Mesothelial cell of epicardium (in vitro differentiated cells): ENCODE measurements around the gene TMEM158. TPM values are rescaled to one million over a fixed set of nuclear protein-coding genes. Genes with fewer than 3 reads are reported as not detected.

Source experiments
- DNase-seq, 2 experiments: peaks; one replicate each; pipeline ENCODE4 v3.0.0; 2021; ENCODE audit warnings: low spot score in 2 of 2; ENCODE audit not compliant: unreplicated experiment in 2 of 2
- H3K27ac Mint-ChIP-seq: 2 replicates; pipeline ENCODE4 v1.8.0; 2021; ENCODE audit warnings: mixed read lengths
- H3K27me3 Mint-ChIP-seq: 2 replicates; pipeline ENCODE4 v1.8.0; 2021; ENCODE audit warnings: low read depth, mixed read lengths
- H3K36me3 Mint-ChIP-seq: 2 replicates; pipeline ENCODE4 v1.8.0; 2021; ENCODE audit warnings: mixed read lengths
- H3K4me1 Mint-ChIP-seq: 2 replicates; pipeline ENCODE4 v1.8.0; 2021; ENCODE audit warnings: mixed read lengths
- H3K4me3 Mint-ChIP-seq: 2 replicates; pipeline ENCODE4 v1.8.0; 2021; ENCODE audit warnings: mild to moderate bottlenecking, moderate library complexity, mixed read lengths
- H3K9me3 Mint-ChIP-seq: 2 replicates; pipeline ENCODE4 v1.8.0; 2021; ENCODE audit warnings: mixed read lengths
- CTCF ChIP-seq: fragments of 200-600 bp; sonication (generic); IDR thresholded peaks from one replicate; pipeline ENCODE4 v1.5.0; 2021; ENCODE audit warnings: antibody characterized with exemption; ENCODE audit not compliant: unreplicated experiment
- total RNA-seq: library from RNA; stranded (reverse); gene quantifications from 3 replicates; pipeline ENCODE4 v1.2.1, GENCODE V29; 2021

TMEM158 gene
- total RNA-seq, 1 donor from 2014 or later: 3.6 TPM

GRCh38 chr3:45182915-45183871 lies 42.9 kb downstream of the TMEM158 start:
- no peaks in the 10 kb centered on the region for H3K36me3 Mint-ChIP-seq
- peak overlapping the region; percentile 93 for H3K27ac Mint-ChIP-seq
- DNase-seq: peak in 1 of 2 experiments; percentile 45
- TF ChIP-seq CTCF: no peak
- no peak overlapping the region for H3K4me3 Mint-ChIP-seq
- H3K9me3 Mint-ChIP-seq: no peaks in the 10 kb centered on the region
- peaks cover 44% of the 10 kb centered on the region for H3K4me1 Mint-ChIP-seq
- H3K27me3 Mint-ChIP-seq: no peaks in the 10 kb centered on the region

- H3K4me1 Mint-ChIP-seq: peaks cover 46% of the 10 kb centered on the region
- H3K36me3 Mint-ChIP-seq: no peaks in the 10 kb centered on the region
- H3K27me3 Mint-ChIP-seq: no peaks in the 10 kb centered on the region
- no peak for TF ChIP-seq CTCF
- no peak overlapping the region for H3K4me3 Mint-ChIP-seq
- no peak overlapping the region for H3K27ac Mint-ChIP-seq
- no peaks in the 10 kb centered on the region for H3K9me3 Mint-ChIP-seq
- no peak for DNase-seq
These were observed 44.6 kb downstream of the TMEM158 start for GRCh38 chr3:45181496-45181895.

GRCh38 chr3:45180899-45181298 lies 45.2 kb downstream of the TMEM158 start:
- TF ChIP-seq CTCF: no peak
- no peaks in the 10 kb centered on the region for H3K36me3 Mint-ChIP-seq
- no peak overlapping the region for H3K4me3 Mint-ChIP-seq
- H3K27ac Mint-ChIP-seq: no peak overlapping the region
- H3K9me3 Mint-ChIP-seq: no peaks in the 10 kb centered on the region
- H3K4me1 Mint-ChIP-seq: peaks cover 44% of the 10 kb centered on the region
- DNase-seq: no peak
- H3K27me3 Mint-ChIP-seq: no peaks in the 10 kb centered on the region

GRCh38 chr3:45180051-45180450 lies 46.0 kb downstream of the TMEM158 start:
- no peaks in the 10 kb centered on the region for H3K9me3 Mint-ChIP-seq
- H3K27me3 Mint-ChIP-seq: no peaks in the 10 kb centered on the region
- no peak overlapping the region for H3K4me3 Mint-ChIP-seq
- no peak overlapping the region for H3K27ac Mint-ChIP-seq
- TF ChIP-seq CTCF: no peak
- peaks cover 44% of the 10 kb centered on the region for H3K4me1 Mint-ChIP-seq
- no peak for DNase-seq
- H3K36me3 Mint-ChIP-seq: no peaks in the 10 kb centered on the region

- peaks cover 41% of the 10 kb centered on the region for H3K4me1 Mint-ChIP-seq
- H3K4me3 Mint-ChIP-seq: no peak overlapping the region
- no peak for TF ChIP-seq CTCF
- no peaks in the 10 kb centered on the region for H3K36me3 Mint-ChIP-seq
- DNase-seq: no peak
- no peaks in the 10 kb centered on the region for H3K9me3 Mint-ChIP-seq
- no peak overlapping the region for H3K27ac Mint-ChIP-seq
- no peaks in the 10 kb centered on the region for H3K27me3 Mint-ChIP-seq
These were observed 46.9 kb downstream of the TMEM158 start for GRCh38 chr3:45179163-45179562.
